Transverse colon (tissue), 3 donors: Measurements from ENCODE around the gene XYLB.

Source experiments
- EP300 ChIP-seq: sonication (generic); formaldehyde crosslinking; IDR thresholded peaks from one replicate; pipeline ENCODE4 v1.6.1; 2017; ENCODE audit warnings: antibody characterized with exemption, low read depth
- TF ChIP-seq, protein P1 (sequence below), 5 experiments: fragments of 200-600 bp in 3 of 5; fragments of 450-650 bp in 2 of 5; sonication (generic) in 3 of 5; IDR thresholded peaks; 1 replicate in 2 of 5; 2 replicates in 3 of 5; pipeline ENCODE4 v1.5.1; 2016 to 2017; ENCODE audit warnings: antibody characterized with exemption in 5 of 5, inconsistent platforms in 3 of 5, mild to moderate bottlenecking in 2 of 5, moderate library complexity in 1 of 5

DNA sequence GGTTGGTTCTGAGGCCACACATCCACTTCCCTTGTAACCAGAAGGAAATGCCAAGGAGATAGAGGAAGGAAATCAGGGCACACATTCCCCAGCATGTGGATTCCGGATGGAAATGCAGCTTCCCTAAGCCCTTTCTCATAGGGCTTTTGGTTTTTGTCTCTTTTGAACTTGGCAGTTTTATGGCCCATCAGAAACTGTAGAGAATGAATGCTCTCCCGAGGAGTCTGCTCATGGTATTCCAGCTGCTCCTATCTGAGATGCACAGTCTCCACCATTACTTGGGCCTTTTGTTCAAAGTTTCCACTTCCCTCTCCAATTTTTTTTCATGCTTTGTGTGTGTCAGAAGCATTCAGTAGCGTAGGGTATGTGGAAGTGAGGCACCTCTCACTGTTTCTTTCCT lies 21.2 kb downstream of the XYLB start:
- TF ChIP-seq, protein P1, sequence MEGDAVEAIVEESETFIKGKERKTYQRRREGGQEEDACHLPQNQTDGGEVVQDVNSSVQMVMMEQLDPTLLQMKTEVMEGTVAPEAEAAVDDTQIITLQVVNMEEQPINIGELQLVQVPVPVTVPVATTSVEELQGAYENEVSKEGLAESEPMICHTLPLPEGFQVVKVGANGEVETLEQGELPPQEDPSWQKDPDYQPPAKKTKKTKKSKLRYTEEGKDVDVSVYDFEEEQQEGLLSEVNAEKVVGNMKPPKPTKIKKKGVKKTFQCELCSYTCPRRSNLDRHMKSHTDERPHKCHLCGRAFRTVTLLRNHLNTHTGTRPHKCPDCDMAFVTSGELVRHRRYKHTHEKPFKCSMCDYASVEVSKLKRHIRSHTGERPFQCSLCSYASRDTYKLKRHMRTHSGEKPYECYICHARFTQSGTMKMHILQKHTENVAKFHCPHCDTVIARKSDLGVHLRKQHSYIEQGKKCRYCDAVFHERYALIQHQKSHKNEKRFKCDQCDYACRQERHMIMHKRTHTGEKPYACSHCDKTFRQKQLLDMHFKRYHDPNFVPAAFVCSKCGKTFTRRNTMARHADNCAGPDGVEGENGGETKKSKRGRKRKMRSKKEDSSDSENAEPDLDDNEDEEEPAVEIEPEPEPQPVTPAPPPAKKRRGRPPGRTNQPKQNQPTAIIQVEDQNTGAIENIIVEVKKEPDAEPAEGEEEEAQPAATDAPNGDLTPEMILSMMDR (IDR thresholded peaks at IDR 0.05), result no peak
- no peak for TF ChIP-seq EP300
